PC-3 (cell line): Measurements from ENCODE around the gene CERK. TPM values are rescaled to one million over a fixed set of nuclear protein-coding genes. Genes with fewer than 3 reads are reported as not detected.

ENCODE experiments used
- ATAC-seq: fragments of 200-7000 bp; cut with Tn5 transposase; 2 replicates; pipeline ENCODE4 v1.9.1; 2020; ENCODE audit warnings: mild to moderate bottlenecking, moderate library complexity
- BruUV-seq: library from RNA; stranded (reverse); fragments of 400-500 nt; replicated peaks from 2 replicates; lab custom pipeline; 2021; lab: Mats Ljungman, UMichigan
- CTCF ChIA-PET: fragments of 300-600 bp; sonication (Branson Sonifier 250); formaldehyde crosslinking; loops from one replicate; lab custom pipeline; 2022; ENCODE audit warnings: antibody characterized with exemption; lab: Charles Lee
- POLR2A ChIA-PET: fragments of 300-600 bp; sonication (Branson Sonifier 250); formaldehyde crosslinking; loops from one replicate; lab custom pipeline; 2022; ENCODE audit warnings: antibody characterized with exemption; ENCODE audit not compliant: unreplicated experiment; lab: Charles Lee
- DNase-seq: peaks from one replicate; pipeline ENCODE4 v3.0.0-alpha.2; 2015
- H2AFZ ChIP-seq: fragments of 300-600 bp; sonication (generic); 2 replicates; pipeline ENCODE4 v1.6.0; 2016; ENCODE audit warnings: antibody characterized with exemption, low read length
- H3F3A ChIP-seq: fragments of 300-600 bp; sonication (generic); one replicate; pipeline ENCODE4 v1.6.0; 2017; ENCODE audit warnings: antibody characterized with exemption, low read length, control low read depth, mild to moderate bottlenecking; ENCODE audit not compliant: unreplicated experiment
- H3K27ac ChIP-seq: fragments of 300-600 bp; sonication (generic); 2 replicates; pipeline ENCODE4 v1.5.1; 2016; ENCODE audit warnings: mild to moderate bottlenecking, low read length
- H3K27me3 ChIP-seq: fragments of 300-600 bp; sonication (generic); 2 replicates; pipeline ENCODE4 v1.6.1; 2016; ENCODE audit warnings: low read length, mixed read lengths
- H3K36me3 ChIP-seq: fragments of 300-600 bp; sonication (generic); 2 replicates; pipeline ENCODE4 v1.6.1; 2016; ENCODE audit warnings: low read depth, mixed run types, low read length, mixed read lengths
- H3K4me1 ChIP-seq: fragments of 300-600 bp; sonication (generic); 2 replicates; pipeline ENCODE4 v1.5.1; 2016; ENCODE audit warnings: low read length; ENCODE audit not compliant: insufficient read depth
- H3K4me2 ChIP-seq: fragments of 300-600 bp; sonication (generic); 2 replicates; pipeline ENCODE4 v1.6.0; 2016; ENCODE audit warnings: low read length
- H3K4me3 ChIP-seq: fragments of 300-600 bp; sonication (generic); 2 replicates; pipeline ENCODE4 v1.5.1; 2016; ENCODE audit warnings: mild to moderate bottlenecking, low read length, mixed read lengths
- H3K79me2 ChIP-seq: fragments of 300-600 bp; sonication (generic); 2 replicates; pipeline ENCODE4 v1.6.1; 2017; ENCODE audit warnings: low read length, mixed read lengths
- H3K9ac ChIP-seq: fragments of 300-600 bp; sonication (generic); 2 replicates; pipeline ENCODE4 v1.6.0; 2016; ENCODE audit warnings: mild to moderate bottlenecking, low read length
- H3K9me2 ChIP-seq: fragments of 300-600 bp; sonication (generic); replicated peaks from 2 replicates; pipeline ENCODE4 v1.6.1; 2016; ENCODE audit warnings: mixed run types, low read length, mixed read lengths
- H3K9me3 ChIP-seq: fragments of 300-600 bp; sonication (generic); 2 replicates; pipeline ENCODE4 v1.6.1; 2016; ENCODE audit warnings: low read length, mixed read lengths
- H4K20me1 ChIP-seq: fragments of 300-600 bp; sonication (generic); 2 replicates; pipeline ENCODE4 v1.6.1; 2016; ENCODE audit warnings: low read length, mixed read lengths
- CTCF ChIP-seq: fragments of 300-600 bp; sonication (generic); conservative IDR thresholded peaks from 2 replicates; pipeline ENCODE4 v1.5.1; 2017; ENCODE audit warnings: antibody characterized with exemption, low read depth, mild to moderate bottlenecking, low read length
- EZH2 ChIP-seq: fragments of 300-600 bp; sonication (generic); IDR thresholded peaks from one replicate; pipeline ENCODE4 v1.6.1; 2017; ENCODE audit warnings: antibody characterized with exemption, mild to moderate bottlenecking, low read length; ENCODE audit not compliant: unreplicated experiment
- EZH2phosphoT487 ChIP-seq: fragments of 300-600 bp; sonication (generic); IDR thresholded peaks from 2 replicates; pipeline ENCODE4 v1.6.1; 2018; ENCODE audit warnings: mild to moderate bottlenecking, antibody characterized with exemption, low read length, borderline replicate concordance
- intact Hi-C: fragments of 100-400 bp; cut with micrococcal nuclease; formaldehyde crosslinking; loops from 2 replicates; pipeline ENCODE4 v1.9.0; 2023
- total RNA-seq: library from RNA; depleted of rRNA; stranded (reverse); fragments of >200 nt; gene quantifications from 2 replicates; pipeline ENCODE4 v1.2.3, GENCODE V29; 2014

CERK gene
- total RNA-seq, 1 experiment from 2014 or later = 21.6 TPM

- ChIA-PET POLR2A (no interaction called here), CTCF (no interaction called here)
- Histone ChIP-seq H3K4me3 (no peak overlapping the region), H2AFZ (no peak overlapping the region), H3K4me1 (no peaks in the 10 kb centered on the region), H3K27me3 (no peaks in the 10 kb centered on the region), H3K9me2 (no peaks in the 10 kb centered on the region), H4K20me1 (no peaks in the 10 kb centered on the region), H3K9ac (no peak overlapping the region), H3K4me2 (no peak overlapping the region), H3K79me2 (no peaks in the 10 kb centered on the region), H3F3A (no peaks in the 10 kb centered on the region), H3K36me3 (no peaks in the 10 kb centered on the region), H3K27ac (no peak overlapping the region), H3K9me3 (no peaks in the 10 kb centered on the region)
- intact Hi-C loops = no loop called here
- DNase-seq (no peak), ATAC-seq (no peak)
- TF ChIP-seq EZH2 = no peak
- no peak for TF ChIP-seq EZH2phosphoT487
- no peak for TF ChIP-seq CTCF
- BruUV-seq = no TSS peak
These were observed 32.0 kb downstream of the CERK start for GRCh38 chr22:46706060-46706459.

- Histone ChIP-seq H2AFZ (no peak overlapping the region), H3K9me2 (no peaks in the 10 kb centered on the region), H3K36me3 (no peaks in the 10 kb centered on the region), H3K27me3 (no peaks in the 10 kb centered on the region), H3K27ac (no peak overlapping the region), H4K20me1 (no peaks in the 10 kb centered on the region), H3K4me3 (no peak overlapping the region), H3K4me1 (no peaks in the 10 kb centered on the region), H3F3A (no peaks in the 10 kb centered on the region), H3K79me2 (no peaks in the 10 kb centered on the region), H3K9me3 (no peaks in the 10 kb centered on the region), H3K4me2 (no peak overlapping the region), H3K9ac (no peak overlapping the region)
- ChIA-PET CTCF (no interaction called here), POLR2A (no interaction called here)
- intact Hi-C loops = no loop called here
- TF ChIP-seq CTCF = no peak
- TF ChIP-seq EZH2phosphoT487 = no peak
- no peak for TF ChIP-seq EZH2
- DNase-seq (no peak), ATAC-seq (no peak)
- BruUV-seq = no TSS peak
These were observed 34.1 kb downstream of the CERK start for GRCh38 chr22:46703996-46704370.

GRCh38 chr22:46703171-46703995, 34.7 kb downstream of the CERK start:
- ChIA-PET POLR2A (no interaction called here), CTCF (no interaction called here)
- no peak for TF ChIP-seq EZH2phosphoT487
- no peak for TF ChIP-seq CTCF
- no peak for TF ChIP-seq EZH2
- Histone ChIP-seq H3K4me2 (no peak overlapping the region), H4K20me1 (no peaks in the 10 kb centered on the region), H3K36me3 (no peaks in the 10 kb centered on the region), H3K79me2 (no peaks in the 10 kb centered on the region), H3K27me3 (no peaks in the 10 kb centered on the region), H3F3A (no peaks in the 10 kb centered on the region), H3K4me3 (no peak overlapping the region), H3K4me1 (no peaks in the 10 kb centered on the region), H2AFZ (no peak overlapping the region), H3K9me3 (no peaks in the 10 kb centered on the region), H3K9me2 (no peaks in the 10 kb centered on the region), H3K9ac (no peak overlapping the region), H3K27ac (no peak overlapping the region)
- intact Hi-C loops = no loop called here
- DNase-seq (no peak), ATAC-seq (no peak)
- no TSS peak for BruUV-seq
